ENCODE results near the gene HES7.

DNA sequence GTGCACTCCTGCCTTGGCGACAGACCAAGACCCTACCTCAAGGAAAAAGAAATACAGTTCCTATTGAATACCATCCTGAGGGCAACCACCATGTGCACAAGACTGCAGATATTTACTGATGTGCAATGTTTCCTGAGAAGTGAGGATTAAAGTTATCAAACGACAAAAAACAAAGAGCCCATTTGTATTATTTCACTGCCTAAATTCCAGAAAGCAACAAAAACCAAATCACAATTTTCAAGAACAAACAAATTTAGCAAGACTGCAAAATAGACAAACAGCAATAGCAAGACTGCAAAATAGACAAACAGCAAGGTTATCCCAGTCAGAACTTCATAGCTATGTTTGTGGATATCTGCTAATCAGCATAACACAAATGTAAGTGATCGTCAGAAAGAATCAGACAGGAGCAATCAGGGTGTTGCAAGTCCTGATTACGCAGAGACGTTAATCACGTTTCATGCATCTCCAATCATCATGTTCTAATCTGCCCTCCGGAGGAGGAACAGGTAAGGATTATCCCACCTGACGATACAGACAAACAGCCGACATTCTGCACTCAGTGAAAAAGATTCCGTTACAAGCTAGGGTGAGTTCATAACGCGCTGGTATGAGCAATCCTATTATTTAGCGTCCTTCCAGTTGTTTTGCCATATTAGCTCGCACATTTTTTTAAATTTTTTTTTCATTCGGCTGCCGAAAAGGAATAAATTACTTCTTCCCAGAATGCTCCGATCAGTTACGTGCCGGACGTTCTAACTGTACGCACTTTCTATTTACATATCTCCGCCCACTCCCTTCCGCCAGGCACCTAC lies 49.4 kb upstream of the HES7 start:
- TF ChIP-seq EZH2phosphoT487 (IDR thresholded peaks at IDR 0.05; ENCODE audit: insufficient read depth, low read depth) (no peak), EZH2 (IDR thresholded peaks at IDR 0.05; ENCODE audit: insufficient read depth, poor library complexity, severe bottlenecking) (no peak)

All from GM23248 (cell line).